Activated CD4-positive, CD25-positive, alpha-beta regulatory T cell (primary cell): ENCODE measurements around the gene LAPTM4A.
"Not testable (repeated sequence)": the region's sequence is repeated elsewhere in the genome, so short reads cannot be mapped to it uniquely, and the experiment has no call there.

Experiments used
- DNase-seq, 4 experiments: peaks; one replicate each; lab custom pipeline; 2025; lab: John Stamatoyannopoulos, UW

LAPTM4A gene

GRCh38 chr2:20050646-20051531, 539 bp downstream of the LAPTM4A start:
- DNase-seq = peak in 1 of 4 experiments; percentile 2

- no peak for DNase-seq
Observed at GRCh38 chr2:20050104-20050645, 1.3 kb downstream of the LAPTM4A start.

GRCh38 chr2:20049637-20050036, 1.8 kb downstream of the LAPTM4A start:
- no peak for DNase-seq

- no peak for DNase-seq
Observed at GRCh38 chr2:20048488-20049448, 2.7 kb downstream of the LAPTM4A start.

GRCh38 chr2:20045712-20046292, 5.6 kb downstream of the LAPTM4A start:
- DNase-seq = not testable (repeated sequence)

- DNase-seq = no peak
Observed at GRCh38 chr2:20044778-20045177, 6.7 kb downstream of the LAPTM4A start.

GRCh38 chr2:20042531-20042930, 8.9 kb downstream of the LAPTM4A start:
- no peak for DNase-seq

- DNase-seq = no peak
Observed at GRCh38 chr2:20040489-20041172, 10.8 kb downstream of the LAPTM4A start.

GRCh38 chr2:20037660-20038059, 13.8 kb downstream of the LAPTM4A start:
- no peak for DNase-seq

- no peak for DNase-seq
Observed at GRCh38 chr2:20035955-20036666, 15.3 kb downstream of the LAPTM4A start.

- no peak for DNase-seq
Observed at GRCh38 chr2:20034821-20035220, 16.6 kb downstream of the LAPTM4A start.

GRCh38 chr2:20034218-20034617, 17.2 kb downstream of the LAPTM4A start:
- DNase-seq = no peak

- no peak for DNase-seq
Observed at GRCh38 chr2:20033322-20033721, 18.1 kb downstream of the LAPTM4A start.

GRCh38 chr2:20030224-20030623, 21.2 kb downstream of the LAPTM4A start:
- no peak for DNase-seq

- DNase-seq = no peak
Observed at GRCh38 chr2:20027705-20028434, 23.6 kb downstream of the LAPTM4A start.

GRCh38 chr2:20027260-20027677, 24.2 kb downstream of the LAPTM4A start:
- no peak for DNase-seq

- no peak for DNase-seq
Observed at GRCh38 chr2:20025065-20025786, 26.2 kb downstream of the LAPTM4A start.

- DNase-seq = no peak
Observed at GRCh38 chr2:20023688-20024087, 27.7 kb downstream of the LAPTM4A start.

GRCh38 chr2:20021405-20022009, 29.9 kb downstream of the LAPTM4A start:
- no peak for DNase-seq
